Left lung (tissue), 10 donors: ENCODE results near the gene NDUFA11. TPM values are rescaled to one million over a fixed set of nuclear protein-coding genes. Genes with fewer than 3 reads are reported as not detected.

Experiments used
- ATAC-seq: fragments of 200-7000 bp; cut with Tn5 transposase; one replicate; pipeline ENCODE4 v1.9.1; 2020; ENCODE audit warnings: moderate library complexity
- DNase-seq, 4 donors: peaks; one replicate each; pipeline ENCODE4 v3.0.0-alpha.2; 2013 to 2020
- H3K27ac ChIP-seq, 2 donors: fragments of 200-600 bp; sonication (generic) in 1 of 2; one replicate each; pipeline versions ENCODE4 v1.5.0 to v1.8.0; 2020 to 2021
- H3K27me3 ChIP-seq, 2 donors: fragments of 200-600 bp; sonication (generic) in 1 of 2; one replicate each; pipeline versions ENCODE4 v1.5.0 to v1.8.0; 2020 to 2021
- H3K36me3 ChIP-seq, 2 donors: fragments of 200-600 bp; sonication (generic) in 1 of 2; one replicate each; pipeline versions ENCODE4 v1.5.0 to v1.8.0; 2020 to 2021
- H3K4me1 ChIP-seq, 2 donors: fragments of 200-600 bp; one replicate each; pipeline ENCODE4 v1.8.0; 2021
- H3K4me3 ChIP-seq, 2 donors: fragments of 200-600 bp; sonication (generic) in 1 of 2; one replicate each; pipeline versions ENCODE4 v1.5.0 to v1.8.0; 2020 to 2021; ENCODE audit warnings: mild to moderate bottlenecking in 1 of 2
- H3K9me3 ChIP-seq, 2 donors: fragments of 200-600 bp; sonication (generic) in 1 of 2; one replicate each; pipeline versions ENCODE4 v1.5.0 to v1.8.0; 2020 to 2021
- CTCF ChIP-seq, 2 donors: fragments of 200-600 bp; sonication (generic) in 1 of 2; IDR thresholded peaks; one replicate each; pipeline versions ENCODE4 v1.5.0 to v1.8.0; 2021; ENCODE audit warnings: antibody characterized with exemption in 2 of 2
- intact Hi-C, 2 donors: fragments of 100-400 bp; cut with DNase I; formaldehyde crosslinking; loops; one replicate each; pipeline versions ENCODE4 v1.11.2 to v1.14.2; 2022
- polyA plus RNA-seq, 6 donors: library from polyadenylated mRNA; unstranded; fragments of 120-200 nt; gene quantifications; one replicate each; pipeline ENCODE4 v1.2.1, GENCODE V29; 2013; ENCODE audit not compliant: insufficient read length in 6 of 6
- total RNA-seq, 2 donors: library from RNA; stranded (reverse); fragmentation: NEBNext Ultra II Directional; extraction: Animal tissue kit (Norgen Biotek cat#: 25700); gene quantifications; one replicate each; pipeline ENCODE4 v1.2.1, GENCODE V29; 2021
- donor health status: DM: no; HTN: yes; CAD: no.
- donor health status: DM: no; HTN: no; CAD: no.

The NDUFA11 gene
- total and polyA plus RNA-seq, 8 donors = 102 to 190 (median 141) TPM

DNA sequence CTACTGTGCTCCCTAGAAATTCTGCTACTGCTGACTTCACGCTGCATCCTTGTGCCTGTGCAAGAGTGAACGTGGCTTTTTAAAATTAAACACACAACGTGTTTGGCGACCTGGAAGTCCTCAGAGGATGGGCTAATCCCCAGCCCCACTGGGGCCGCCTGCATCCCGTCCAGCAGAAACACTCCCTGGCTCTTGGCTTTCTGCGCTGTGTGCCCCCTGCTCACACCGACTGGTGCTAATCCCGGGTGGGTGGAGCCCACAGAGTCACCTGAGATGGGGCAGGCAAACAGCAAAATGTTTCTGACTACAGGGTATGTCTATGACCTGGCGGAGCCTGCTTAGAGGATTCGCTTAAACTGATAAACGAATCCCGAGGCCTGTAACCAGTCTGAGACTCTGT, 25.6 kb upstream of the NDUFA11 start:
- Histone ChIP-seq H3K9me3 (no peaks in the 10 kb centered on the region), H3K36me3 (peaks cover 0 to 100% of the 10 kb centered on the region in 2 donors), H3K27me3 (no peaks in the 10 kb centered on the region), H3K4me1 (peaks cover 0 to 4% of the 10 kb centered on the region in 2 donors), H3K4me3 (no peak overlapping the region), H3K27ac (no peak overlapping the region)
- TF ChIP-seq CTCF (IDR thresholded peaks at IDR 0.05) = no peak
- ATAC-seq (no peak), DNase-seq (no peak)
- intact Hi-C loops = no loop called here

DNA sequence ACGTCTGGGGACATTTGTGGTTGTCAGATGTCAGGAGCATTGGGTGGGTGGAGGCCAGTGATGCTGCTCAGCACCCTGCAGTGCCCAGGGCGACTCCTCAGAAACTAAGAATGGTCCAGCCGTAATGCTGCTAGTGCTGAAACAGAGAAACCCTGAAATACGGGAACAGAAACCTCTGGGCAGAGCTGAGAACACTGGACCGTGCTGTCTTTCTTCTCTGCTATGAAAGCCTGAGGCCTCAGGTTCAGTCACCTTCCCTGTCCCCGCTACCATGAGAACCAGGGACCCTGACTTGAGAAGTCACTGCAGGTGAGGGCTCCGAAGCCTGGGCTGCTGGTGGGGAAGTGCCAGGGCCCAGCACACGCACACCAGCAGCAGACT, 23.8 kb upstream of the NDUFA11 start:
- Histone ChIP-seq H3K27ac (peak overlapping the region in 1 of 2 donors; percentile 34), H3K27me3 (no peaks in the 10 kb centered on the region), H3K4me3 (no peak overlapping the region), H3K9me3 (no peaks in the 10 kb centered on the region), H3K36me3 (peaks cover 5 to 100% of the 10 kb centered on the region in 2 donors), H3K4me1 (no peaks in the 10 kb centered on the region)
- intact Hi-C loops = no loop called here
- ATAC-seq = no peak
- DNase-seq = no peak
- no peak for TF ChIP-seq CTCF (IDR thresholded peaks at IDR 0.05)

DNA sequence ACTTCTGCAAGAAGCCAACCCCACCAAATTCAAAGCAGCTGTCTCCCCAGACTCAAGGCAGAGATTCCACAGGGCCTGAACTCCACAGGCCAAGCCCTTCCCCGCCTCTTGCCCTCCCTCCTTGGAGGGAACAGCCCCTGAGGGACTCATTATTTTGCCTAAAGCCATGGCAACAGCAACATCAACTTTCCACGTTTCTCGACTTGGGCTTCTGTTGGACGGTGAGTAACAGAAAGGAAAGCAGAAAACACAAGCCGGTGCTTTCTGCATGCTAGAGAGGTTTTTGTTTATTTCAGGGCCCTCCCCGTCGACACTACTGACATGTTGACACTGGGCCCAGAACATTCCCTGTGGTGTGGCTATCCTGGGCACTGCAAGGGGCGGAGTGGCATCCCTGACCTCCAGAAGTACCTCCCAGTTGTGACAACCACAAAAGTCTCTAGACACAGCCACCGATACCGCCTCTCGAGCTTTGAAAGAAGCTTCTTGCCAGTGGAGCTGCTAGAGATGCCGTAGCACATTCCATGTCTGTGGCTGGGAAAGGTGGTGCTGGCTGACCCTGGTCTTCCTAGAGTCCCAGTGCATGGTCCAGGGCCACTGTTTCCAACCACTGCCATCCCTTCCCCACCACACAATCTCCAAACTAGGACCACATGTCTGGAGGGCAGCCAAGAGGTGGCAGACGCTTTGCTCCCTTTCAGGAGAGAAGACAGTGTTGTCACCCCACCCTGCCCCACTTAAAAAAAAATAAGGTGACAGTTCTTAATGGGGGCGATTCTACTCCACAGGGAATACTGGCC, 23.3 kb upstream of the NDUFA11 start:
- H3K27ac ChIP-seq = peak overlapping the region in 1 of 2 donors; percentile 34
- peak; percentile 61 for ATAC-seq
- TF ChIP-seq CTCF (IDR thresholded peaks at IDR 0.05) = no peak

GRCh38 chr19:5925830-5926427, 22.3 kb upstream of the NDUFA11 start:
- Histone ChIP-seq H3K4me1 (no peaks in the 10 kb centered on the region), H3K27ac (no peak overlapping the region), H3K9me3 (no peaks in the 10 kb centered on the region), H3K27me3 (no peaks in the 10 kb centered on the region), H3K36me3 (peaks cover 5 to 100% of the 10 kb centered on the region in 2 donors), H3K4me3 (no peak overlapping the region)
- DNase-seq = no peak
- intact Hi-C loops = no loop called here
- no peak for TF ChIP-seq CTCF (IDR thresholded peaks at IDR 0.05)
- ATAC-seq = no peak

More for the DNA sequence above, 23.3 kb upstream of the NDUFA11 start:
- H3K36me3 ChIP-seq = peaks cover 5 to 100% of the 10 kb centered on the region in 2 donors
- H3K27me3 ChIP-seq = no peaks in the 10 kb centered on the region
- intact Hi-C loops = no loop called here
- DNase-seq = no peak
- H3K4me3 ChIP-seq = no peak overlapping the region
- no peaks in the 10 kb centered on the region for H3K4me1 ChIP-seq
- no peaks in the 10 kb centered on the region for H3K9me3 ChIP-seq

- peaks cover 5 to 100% of the 10 kb centered on the region in 2 donors for H3K36me3 ChIP-seq
- H3K9me3 ChIP-seq = no peaks in the 10 kb centered on the region
- no peak for DNase-seq
- H3K27me3 ChIP-seq = no peaks in the 10 kb centered on the region
- no peak for ATAC-seq
- no peak for TF ChIP-seq CTCF (IDR thresholded peaks at IDR 0.05)
- no peak overlapping the region for H3K27ac ChIP-seq
- no peak overlapping the region for H3K4me3 ChIP-seq
- intact Hi-C loops = no loop called here
- H3K4me1 ChIP-seq = no peaks in the 10 kb centered on the region
Observed at GRCh38 chr19:5923356-5923755, 19.8 kb upstream of the NDUFA11 start.
